C1 segment of cervical spinal cord (tissue), 14 donors: Measurements from ENCODE around the gene HPSE2.

Source experiments
- DNase-seq, 14 donors: peaks; one replicate each; lab custom pipeline; 2025; lab: John Stamatoyannopoulos, UW

The HPSE2 gene

GRCh38 chr10:98433881-98434732 is 801.5 kb downstream of the HPSE2 start:
- DNase-seq = no peak

GRCh38 chr10:98433371-98433770 is 802.3 kb downstream of the HPSE2 start:
- DNase-seq = no peak

- DNase-seq = no peak
These were observed 803.3 kb downstream of the HPSE2 start for GRCh38 chr10:98432330-98432729.

GRCh38 chr10:98431016-98431415 is 804.6 kb downstream of the HPSE2 start:
- no peak for DNase-seq

- no peak for DNase-seq
These were observed 805.2 kb downstream of the HPSE2 start for GRCh38 chr10:98430427-98430826.

GRCh38 chr10:98429320-98430072 is 806.2 kb downstream of the HPSE2 start:
- no peak for DNase-seq

- DNase-seq = no peak
These were observed 808.6 kb downstream of the HPSE2 start for GRCh38 chr10:98427011-98427515.

GRCh38 chr10:98425511-98426352 is 809.9 kb downstream of the HPSE2 start:
- DNase-seq = peak in 1 of 14 donors; percentile 5

- DNase-seq = no peak
These were observed 811.1 kb downstream of the HPSE2 start for GRCh38 chr10:98424295-98425254.

GRCh38 chr10:98423691-98424120 is 811.9 kb downstream of the HPSE2 start:
- DNase-seq = no peak

GRCh38 chr10:98422182-98422581 is 813.5 kb downstream of the HPSE2 start:
- no peak for DNase-seq

GRCh38 chr10:98420786-98421185 is 814.9 kb downstream of the HPSE2 start:
- DNase-seq = no peak

- DNase-seq = no peak
These were observed 816.0 kb downstream of the HPSE2 start for GRCh38 chr10:98419469-98420261.

GRCh38 chr10:98418665-98419468 is 816.8 kb downstream of the HPSE2 start:
- no peak for DNase-seq

- DNase-seq = no peak
These were observed 817.5 kb downstream of the HPSE2 start for GRCh38 chr10:98417973-98418664.

GRCh38 chr10:98417481-98417959 is 818.1 kb downstream of the HPSE2 start:
- DNase-seq = peak in 1 of 14 donors; percentile 68

GRCh38 chr10:98416606-98417388 is 818.9 kb downstream of the HPSE2 start:
- no peak for DNase-seq
